NCI-H1436 treated with DMSO at 0.1 percent for 48 hours (cell line): ENCODE measurements around the gene MAGEA12.
"Not testable (repeated sequence)": the region's sequence is repeated elsewhere in the genome, so short reads cannot be mapped to it uniquely, and the experiment has no call there.

ENCODE experiments used
- DNase-seq: peaks from one replicate; lab custom pipeline; 2025; lab: John Stamatoyannopoulos, UW

The MAGEA12 gene

GRCh38 chrX:152761582-152761981, 28.0 kb downstream of the MAGEA12 start:
- DNase-seq = not testable (repeated sequence)

- not testable (repeated sequence) for DNase-seq
These were observed 33.0 kb downstream of the MAGEA12 start for GRCh38 chrX:152766562-152766961.

GRCh38 chrX:152769549-152770289, 36.2 kb downstream of the MAGEA12 start, which contains the start of gene MAGEA6:
Gene MAGEA6, minus strand, starts transcription at chrX:152769689. Its CDS starts 2,039 bp downstream, at chrX:152767650.
- not testable (repeated sequence) for DNase-seq

- not testable (repeated sequence) for DNase-seq
These were observed 53.5 kb downstream of the MAGEA12 start for GRCh38 chrX:152787062-152787461.
